ENCODE data around the gene DPT. TPM values are rescaled to one million over a fixed set of nuclear protein-coding genes. Genes with fewer than 3 reads are reported as not detected.

DPT gene
- total and polyA plus RNA-seq, 2 of the 4 experiments (the other 2 are of a cell fraction): not detected

- no peak overlapping the region for H2BK120ac ChIP-seq (ENCODE audit: low read depth, low read length)
- no peak overlapping the region for H2AFZ ChIP-seq (replicated peaks; ENCODE audit: low read length, poor library complexity)
- no peak overlapping the region for H3K56ac ChIP-seq (ENCODE audit: extremely low read depth, insufficient read depth, low read length)
- H3K27ac ChIP-seq (ENCODE audit: insufficient read depth, low read length): no peak overlapping the region
- intact Hi-C loops (cut with micrococcal nuclease): no loop called here
- H3K18ac ChIP-seq (ENCODE audit: low read depth, low read length): no peak overlapping the region
- H3K4me1 ChIP-seq (ENCODE audit: control insufficient read depth, insufficient read depth, low read length): no peaks in the 10 kb centered on the region
- H4K91ac ChIP-seq (ENCODE audit: insufficient read depth, low read depth, low read length): no peak overlapping the region
- H3K27me3 ChIP-seq (ENCODE audit: control insufficient read depth, insufficient read depth, low read length): no peaks in the 10 kb centered on the region
- H2AK5ac ChIP-seq (ENCODE audit: low read depth, low read length): no peak overlapping the region
- POLR2A ChIA-PET (ENCODE audit: unreplicated experiment): no interaction called here
- no peak overlapping the region for H4K5ac ChIP-seq (ENCODE audit: low read depth, low read length)
- H3K14ac ChIP-seq (replicated peaks; ENCODE audit: low read depth, low read length): no peak overlapping the region
- dilution Hi-C loops (cut with HindIII; ENCODE audit: low sequenced_read_pairs, unreplicated experiment): no loop called here
- in situ Hi-C loops (cut with MboI; ENCODE audit: low sequenced_read_pairs): no loop called here
- no peak overlapping the region for H2BK20ac ChIP-seq (ENCODE audit: low read depth, low read length)
- ATAC-seq (ENCODE audit: low read depth) (no peak), DNase-seq (no peak)
- no peaks in the 10 kb centered on the region for H3K36me3 ChIP-seq (ENCODE audit: control insufficient read depth, insufficient read depth, low read length)
- no peak overlapping the region for H3K23ac ChIP-seq (ENCODE audit: low read depth, low read length)
- H3K9me3 ChIP-seq (ENCODE audit: control insufficient read depth, insufficient read depth, low read length): no peaks in the 10 kb centered on the region
- no peak for TF ChIP-seq BHLHE40 (IDR thresholded peaks at IDR 0.05; ENCODE audit: low read depth, low read length)
- no peak for TF ChIP-seq RAD21 (IDR thresholded peaks at IDR 0.05; ENCODE audit: low read length)
- no peak for TF ChIP-seq CEBPB (IDR thresholded peaks at IDR 0.05; ENCODE audit: low read depth, low read length)
- TF ChIP-seq MXI1 (IDR thresholded peaks at IDR 0.05; ENCODE audit: borderline replicate concordance, low read depth, low read length): no peak
- TF ChIP-seq SMC3 (IDR thresholded peaks at IDR 0.05; ENCODE audit: low read depth, low read length): no peak
- WGBS, 2 experiments (ENCODE audit: extremely low coverage in 2 of 2, insufficient read length in 1 of 2): no CpG with 5 or more reads among the region's 3 CpGs
- CTCF ChIA-PET: interaction anchor here (0.8 kb wide), 1 partner anchor 58 kb away, joined by 3 read pairs; no protein-coding TSS in a partner anchor
- H3K4ac ChIP-seq (ENCODE audit: low read depth, low read length): no peak overlapping the region
- no peaks in the 10 kb centered on the region for H3K79me1 ChIP-seq (ENCODE audit: low read depth in 1 of 2, low read length in 2 of 2)
- no peak overlapping the region for H4K8ac ChIP-seq (ENCODE audit: low read depth in 2 of 2, low read length in 2 of 2)
- no peak overlapping the region for H2BK15ac ChIP-seq (ENCODE audit: low read depth, low read length)
- no TSS peak for BruUV-seq (replicated peaks)
- no peaks in the 10 kb centered on the region for H4K20me1 ChIP-seq (ENCODE audit: insufficient read depth, low read length)
- no peak overlapping the region for H3K4me3 ChIP-seq (ENCODE audit: insufficient read depth, low read depth, low read length)
- H3K9me1 ChIP-seq (ENCODE audit: insufficient read depth, low read length): no peaks in the 10 kb centered on the region
- H3K9ac ChIP-seq (ENCODE audit: low read depth, low read length): no peak overlapping the region
- H3K4me2 ChIP-seq (ENCODE audit: low read depth, low read length): no peak overlapping the region
- H2AK9ac ChIP-seq (replicated peaks; ENCODE audit: low read depth, low read length, poor library complexity): no peak overlapping the region
- no peak overlapping the region for H2BK5ac ChIP-seq (ENCODE audit: low read depth, low read length, poor library complexity, severe bottlenecking)
Observed at GRCh38 chr1:168775366-168775765, 46.4 kb upstream of the DPT start.
